ENCODE results near the gene HBD.

The HBD gene

DNA sequence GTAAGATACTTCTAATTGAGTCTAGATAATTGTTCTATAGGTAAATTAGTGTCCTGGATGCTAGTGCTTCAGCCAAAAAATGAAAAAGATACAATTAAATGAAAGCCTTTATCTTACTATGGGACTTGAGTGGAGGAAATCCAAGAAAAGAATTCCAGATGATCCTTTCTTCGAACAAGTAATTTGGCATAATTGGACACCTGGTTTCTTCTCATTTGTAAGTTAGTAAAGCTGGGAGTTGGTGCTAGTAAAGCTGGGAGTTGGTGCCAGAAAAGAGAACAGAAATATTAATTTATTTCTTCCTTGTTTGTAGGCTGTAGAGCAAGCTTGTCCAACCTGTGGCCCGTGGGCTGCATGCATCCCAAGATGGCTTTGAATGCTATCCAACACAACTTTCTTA lies 46.1 kb downstream of the HBD start:
- DNase-seq (ENCODE audit: low spot score): no peak
